Stomach (tissue), 9 donors: ENCODE measurements around the gene CREB1. TPM values are rescaled to one million over a fixed set of nuclear protein-coding genes. Genes with fewer than 3 reads are reported as not detected.

Experiments used
- DNase-seq, 2 donors: peaks; one replicate each; pipeline versions ENCODE4 v3.0.0 to v3.0.0-alpha.2; 2013 to 2019
- H3K27ac ChIP-seq, 5 donors: fragments of 200-600 bp in 4 of 5; sonication (generic) in 4 of 5; one replicate each; pipeline ENCODE4 v1.5.1; 2013 to 2019; ENCODE audit warnings: mild to moderate bottlenecking in 1 of 5, moderate library complexity in 1 of 5
- H3K27me3 ChIP-seq, 3 donors: fragments of 200-600 bp; sonication (generic); one replicate each; pipeline ENCODE4 v1.5.1; 2017 to 2019; ENCODE audit warnings: mixed run types in 1 of 3
- H3K36me3 ChIP-seq, 4 donors: fragments of 200-600 bp; sonication (generic); 1 replicate in 3 of 4; 2 replicates in 1 of 4; pipeline ENCODE4 v1.5.1; 2016 to 2019
- H3K4me1 ChIP-seq, 4 donors: fragments of 200-600 bp; sonication (generic); one replicate each; pipeline ENCODE4 v1.5.1; 2016 to 2019
- H3K4me3 ChIP-seq, 4 donors: fragments of 200-600 bp; sonication (generic) in 3 of 4; one replicate each; pipeline ENCODE4 v1.5.1; 2016 to 2019; ENCODE audit warnings: mild to moderate bottlenecking in 1 of 4
- H3K9me3 ChIP-seq, 4 donors: fragments of 200-600 bp; sonication (generic); one replicate each; pipeline ENCODE4 v1.5.1; 2016 to 2019
- CTCF ChIP-seq, 7 experiments: fragments of 450-650 bp in 4 of 7; fragments of 200-600 bp in 3 of 7; sonication (generic) in 3 of 7; IDR thresholded peaks; one replicate each; pipeline ENCODE4 v1.5.1; 2016 to 2019; ENCODE audit warnings: antibody characterized with exemption in 7 of 7, control low read depth in 2 of 7, mild to moderate bottlenecking in 1 of 7
- EP300 ChIP-seq: sonication (generic); formaldehyde crosslinking; IDR thresholded peaks from one replicate; pipeline ENCODE4 v1.6.1; 2017; ENCODE audit warnings: antibody characterized with exemption
- POLR2A ChIP-seq, 4 donors: fragments of 450-650 bp; IDR thresholded peaks; one replicate each; pipeline ENCODE4 v1.6.1; 2016; ENCODE audit warnings: antibody characterized with exemption in 4 of 4, control low read depth in 2 of 4, mild to moderate bottlenecking in 1 of 4, moderate library complexity in 1 of 4
- POLR2AphosphoS5 ChIP-seq, 3 donors: sonication (generic); formaldehyde crosslinking; IDR thresholded peaks; one replicate each; pipeline ENCODE4 v1.6.1; 2016; ENCODE audit warnings: antibody characterized with exemption in 3 of 3
- WGBS, 5 donors: extraction: QIAGEN DNeasy Blood & Tissue Kit in 3 of 5; methylation state at CpG; one replicate each; pipeline versions ENCODE4 v1.1.5 to v1.1.7; 2013 to 2018; 5-methylcytosine and 5-hydroxymethylcytosine counted together
- intact Hi-C: fragments of 100-400 bp; cut with DNase I; formaldehyde crosslinking; loops from one replicate; pipeline ENCODE4 v1.15.1; 2023; ENCODE audit warnings: low total_unique reads
- polyA plus RNA-seq, 3 donors: library from polyadenylated mRNA; stranded (reverse); fragments of 200-250 nt; gene quantifications; one replicate each; pipeline ENCODE4 v1.2.3, GENCODE V29; 2013
- total RNA-seq, 5 donors: library from RNA; depleted of rRNA; stranded (reverse); fragments of >200 nt; gene quantifications; one replicate each; pipeline versions ENCODE4 v1.1.0 to v1.2.3, GENCODE V29; 2014 to 2016
- donor health status: healthy with polysubstance abuse.
- donor health status: Bipolar disorder and iron deficiency.
- donor health status: healthy.

Gene CREB1
- total and polyA plus RNA-seq, 8 donors = 5.2 to 58.6 (median 16.3) TPM

DNA sequence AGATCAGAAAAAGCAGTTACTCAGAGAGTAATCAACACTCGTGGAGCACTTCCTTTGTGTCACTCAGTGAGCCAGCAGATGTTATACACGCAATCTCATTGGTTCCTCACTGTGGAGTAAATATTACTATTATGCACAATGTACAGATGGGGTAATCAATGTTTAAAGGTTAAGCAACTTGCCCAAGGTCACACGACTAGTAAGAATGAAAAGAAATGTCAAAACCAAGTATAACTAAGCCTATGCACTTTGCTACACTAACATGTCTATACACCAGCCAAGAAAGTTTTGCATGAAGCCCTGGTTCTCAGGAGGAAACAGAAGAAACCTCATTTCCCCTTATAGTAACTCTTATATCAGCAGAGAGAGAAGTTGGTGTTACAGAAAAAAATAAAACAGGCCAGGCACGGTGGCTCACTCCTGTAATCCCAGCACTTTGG lies 90.0 kb downstream of the CREB1 start:
- DNase-seq = peak in 1 of 2 donors; percentile 21
- Histone ChIP-seq H3K4me1 (peaks cover 13 to 49% (median 24%) of the 10 kb centered on the region in 4 donors), H3K9me3 (no peaks in the 10 kb centered on the region), H3K27me3 (no peaks in the 10 kb centered on the region), H3K27ac (peak overlapping the region in 2 of 5 donors; percentile 22 to 41), H3K4me3 (no peak overlapping the region), H3K36me3 (peaks cover 14 to 49% (median 38%) of the 10 kb centered on the region in 4 donors)
- TF ChIP-seq POLR2AphosphoS5 (IDR thresholded peaks at IDR 0.05) = no peak
- TF ChIP-seq POLR2A (IDR thresholded peaks at IDR 0.05) = no peak
- TF ChIP-seq EP300 = no peak
- no peak for TF ChIP-seq CTCF (IDR thresholded peaks at IDR 0.05)
- intact Hi-C loops = loop anchor here (10.0 kb wide), 2 partner anchors 85 kb away; no protein-coding TSS in a partner anchor
- WGBS, 5 donors = 24 to 52% (median 34%) methylated on average over 4 of the region's 4 CpGs

- WGBS, 5 donors = 71 to 79% (median 76%) methylated on average over 10 of the region's 10 CpGs
- intact Hi-C loops = loop anchor here (10.0 kb wide), 2 partner anchors 83 to 87 kb away; no protein-coding TSS in a partner anchor
- Histone ChIP-seq H3K36me3 (peaks cover 13 to 39% (median 30%) of the 10 kb centered on the region in 4 donors), H3K27me3 (no peaks in the 10 kb centered on the region), H3K4me1 (peaks cover 17 to 57% (median 31%) of the 10 kb centered on the region in 4 donors), H3K9me3 (no peaks in the 10 kb centered on the region), H3K4me3 (no peak overlapping the region), H3K27ac (no peak overlapping the region)
- DNase-seq = no peak
- TF ChIP-seq POLR2AphosphoS5 (IDR thresholded peaks at IDR 0.05) (no peak), POLR2A (IDR thresholded peaks at IDR 0.05) (no peak), CTCF (IDR thresholded peaks at IDR 0.05) (no peak), EP300 (no peak)
Measured at GRCh38 chr2:207621501-207622039, 91.8 kb downstream of the CREB1 start.

DNA sequence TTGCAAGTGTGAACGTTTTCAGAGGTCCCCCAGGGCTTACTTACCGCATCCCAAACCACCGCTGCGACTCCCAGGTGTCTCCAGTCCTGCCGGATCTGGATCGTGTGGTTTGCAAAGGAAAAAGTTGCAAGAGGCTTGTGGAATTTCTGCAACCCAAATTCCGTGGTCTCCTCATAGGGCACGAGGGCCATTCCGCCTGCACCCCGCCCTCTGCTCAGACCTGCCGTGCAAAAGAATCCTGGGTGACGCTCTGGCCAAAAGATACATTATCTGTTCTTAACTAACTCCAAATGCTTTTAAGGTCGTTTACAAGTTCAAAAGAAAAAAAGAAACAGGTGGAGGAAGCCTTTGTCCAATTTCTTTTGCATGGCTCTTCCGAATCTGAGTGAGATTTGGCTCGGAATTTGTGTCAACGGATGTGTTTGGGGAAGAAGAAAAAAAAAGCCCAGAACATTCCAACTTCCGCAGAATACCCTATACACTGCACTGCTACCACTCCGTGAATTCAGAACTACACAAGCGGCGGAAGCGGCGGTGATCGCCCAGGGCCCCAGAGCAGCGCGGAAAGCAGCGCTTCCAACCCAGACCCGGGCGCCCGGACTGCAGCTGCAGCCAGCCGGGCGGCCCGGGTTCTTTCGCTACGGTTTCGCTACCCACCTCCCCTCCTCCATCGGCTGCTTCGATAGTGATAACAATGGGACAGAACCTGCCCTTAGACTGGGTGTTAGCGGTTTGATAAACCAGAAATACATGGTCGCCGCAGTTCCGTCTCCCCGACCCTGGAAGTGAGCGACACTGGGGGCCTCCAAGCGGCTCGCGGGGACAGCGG lies 94.6 kb downstream of the CREB1 start:
- no peaks in the 10 kb centered on the region for H3K27me3 ChIP-seq
- peaks cover 5 to 17% (median 15%) of the 10 kb centered on the region in 4 donors for H3K36me3 ChIP-seq
- intact Hi-C loops = loop anchor here (10.0 kb wide), 2 partner anchors 80 to 90 kb away; no protein-coding TSS in a partner anchor
- H3K4me1 ChIP-seq = peaks cover 21 to 53% (median 32%) of the 10 kb centered on the region in 4 donors
- peak overlapping the region; percentile 73 to 92 (median 91) for H3K4me3 ChIP-seq
- 0 to 1% (median 1%) methylated on average over 46 to 47 of the region's 47 CpGs for WGBS, 5 donors
- H3K27ac ChIP-seq = peak overlapping the region; percentile 93 to 99 (median 96)
- H3K9me3 ChIP-seq = no peaks in the 10 kb centered on the region
- TF ChIP-seq POLR2AphosphoS5 (IDR thresholded peaks at IDR 0.05) (peak in 2 of 3 donors; percentile 85 to 87), CTCF (IDR thresholded peaks at IDR 0.05) (no peak)
- peak; percentile 77 to 87 for DNase-seq
